ENCODE results near the gene FAM8A1. TPM values are rescaled to one million over a fixed set of nuclear protein-coding genes. Genes with fewer than 3 reads are reported as not detected.
"Not testable (repeated sequence)": the region's sequence is repeated elsewhere in the genome, so short reads cannot be mapped to it uniquely, and the experiment has no call there.

Gene FAM8A1
- total RNA-seq (2014; rRNA removed; shearing (Covaris generic); ENCODE audit: low replicate concordance) = 4.8 and 12.9 TPM in 2 replicates

- Histone ChIP-seq H3K9me3 (no peaks in the 10 kb centered on the region), H3K36me3 (no peaks in the 10 kb centered on the region), H3K27me3 (no peaks in the 10 kb centered on the region), H3K4me3 (peak within 1 kb of the TSS; percentile 64)
- DNase-seq = peak; percentile 88
Observed at GRCh38 chr6:17599877-17600526, at the start of gene FAM8A1. Gene FAM8A1 (plus strand): TSS chr6:17600302. CDS start chr6:17600410, 108 bp downstream.

- Histone ChIP-seq H3K36me3 (no peaks in the 10 kb centered on the region), H3K9me3 (no peaks in the 10 kb centered on the region)
Observed at GRCh38 chr6:17551383-17551958, 48.6 kb upstream of the FAM8A1 start.

GRCh38 chr6:17552861-17553260, 47.2 kb upstream of the FAM8A1 start:
- H3K27me3 ChIP-seq = no peaks in the 10 kb centered on the region
- no peaks in the 10 kb centered on the region for H3K9me3 ChIP-seq
- no peaks in the 10 kb centered on the region for H3K36me3 ChIP-seq
- H3K4me3 ChIP-seq = no peak overlapping the region
- DNase-seq = no peak

More at GRCh38 chr6:17551383-17551958, 48.6 kb upstream of the FAM8A1 start:
- H3K27me3 ChIP-seq = no peaks in the 10 kb centered on the region
- H3K4me3 ChIP-seq = no peak overlapping the region
- no peak for DNase-seq

GRCh38 chr6:17556014-17556413, 44.1 kb upstream of the FAM8A1 start:
- H3K4me3 ChIP-seq = no peak overlapping the region
- H3K36me3 ChIP-seq = no peaks in the 10 kb centered on the region
- no peaks in the 10 kb centered on the region for H3K9me3 ChIP-seq
- no peaks in the 10 kb centered on the region for H3K27me3 ChIP-seq
- no peak for DNase-seq

GRCh38 chr6:17562636-17563035, 37.5 kb upstream of the FAM8A1 start:
- no peak for DNase-seq
- H3K4me3 ChIP-seq = no peak overlapping the region
- H3K9me3 ChIP-seq = peaks cover 5% of the 10 kb centered on the region
- H3K27me3 ChIP-seq = no peaks in the 10 kb centered on the region
- no peaks in the 10 kb centered on the region for H3K36me3 ChIP-seq

- no peaks in the 10 kb centered on the region for H3K36me3 ChIP-seq
- H3K27me3 ChIP-seq = no peaks in the 10 kb centered on the region
- H3K9me3 ChIP-seq = peaks cover 5% of the 10 kb centered on the region
- no peak overlapping the region for H3K4me3 ChIP-seq
- DNase-seq = no peak
Observed at GRCh38 chr6:17565399-17565798, 34.7 kb upstream of the FAM8A1 start.

GRCh38 chr6:17574866-17575560, 25.1 kb upstream of the FAM8A1 start:
- Histone ChIP-seq H3K9me3 (peaks cover 6% of the 10 kb centered on the region; the same call in 1 of the 2 replicates), H3K27me3 (no peaks in the 10 kb centered on the region), H3K36me3 (no peaks in the 10 kb centered on the region), H3K4me3 (no peak overlapping the region)
- peak; percentile 73 for DNase-seq

GRCh38 chr6:17577059-17577458, 23.0 kb upstream of the FAM8A1 start:
- DNase-seq = no peak
- H3K4me3 ChIP-seq = no peak overlapping the region
- no peaks in the 10 kb centered on the region for H3K27me3 ChIP-seq
- no peaks in the 10 kb centered on the region for H3K36me3 ChIP-seq
- peaks cover 6% of the 10 kb centered on the region; the same call in 1 of the 2 replicates for H3K9me3 ChIP-seq

- Histone ChIP-seq H3K36me3 (no peaks in the 10 kb centered on the region), H3K9me3 (peaks cover 6% of the 10 kb centered on the region; the same call in 1 of the 2 replicates), H3K4me3 (peak overlapping the region; percentile 34), H3K27me3 (no peaks in the 10 kb centered on the region)
- peak; percentile 32 for DNase-seq
Observed at GRCh38 chr6:17580518-17581048, 19.5 kb upstream of the FAM8A1 start.

GRCh38 chr6:17581282-17581681, 18.8 kb upstream of the FAM8A1 start:
- not testable (repeated sequence) for H3K36me3 ChIP-seq, H3K9me3 ChIP-seq, DNase-seq, H3K4me3 ChIP-seq, H3K27me3 ChIP-seq

- Histone ChIP-seq H3K36me3 (no peaks in the 10 kb centered on the region), H3K4me3 (no peak overlapping the region)
Observed at GRCh38 chr6:17583811-17584210, 16.3 kb upstream of the FAM8A1 start.

GRCh38 chr6:17584241-17584803, 15.8 kb upstream of the FAM8A1 start:
- H3K27me3 ChIP-seq = no peaks in the 10 kb centered on the region
- no peak overlapping the region for H3K4me3 ChIP-seq
- H3K36me3 ChIP-seq = no peaks in the 10 kb centered on the region

More at GRCh38 chr6:17583811-17584210, 16.3 kb upstream of the FAM8A1 start:
- Histone ChIP-seq H3K27me3 (no peaks in the 10 kb centered on the region), H3K9me3 (no peaks in the 10 kb centered on the region)
- DNase-seq = no peak

GRCh38 chr6:17585766-17586490, 14.2 kb upstream of the FAM8A1 start:
- DNase-seq = no peak
- H3K36me3 ChIP-seq = no peaks in the 10 kb centered on the region
- H3K4me3 ChIP-seq = no peak overlapping the region
- H3K9me3 ChIP-seq = no peaks in the 10 kb centered on the region
- H3K27me3 ChIP-seq = no peaks in the 10 kb centered on the region

More at GRCh38 chr6:17584241-17584803, 15.8 kb upstream of the FAM8A1 start:
- peak; percentile 13 for DNase-seq
- H3K9me3 ChIP-seq = no peaks in the 10 kb centered on the region

GRCh38 chr6:17586623-17587022, 13.5 kb upstream of the FAM8A1 start:
- H3K9me3 ChIP-seq, H3K27me3 ChIP-seq, H3K36me3 ChIP-seq, H3K4me3 ChIP-seq, DNase-seq: not testable (repeated sequence)

GRCh38 chr6:17588011-17588410, 12.1 kb upstream of the FAM8A1 start:
- no peaks in the 10 kb centered on the region for H3K36me3 ChIP-seq

GRCh38 chr6:17589406-17590096, 10.6 kb upstream of the FAM8A1 start:
- no peaks in the 10 kb centered on the region for H3K36me3 ChIP-seq
- peak; percentile 52 for DNase-seq
- no peaks in the 10 kb centered on the region for H3K9me3 ChIP-seq
- H3K27me3 ChIP-seq = no peaks in the 10 kb centered on the region
- no peak overlapping the region for H3K4me3 ChIP-seq

More at GRCh38 chr6:17588011-17588410, 12.1 kb upstream of the FAM8A1 start:
- no peaks in the 10 kb centered on the region for H3K27me3 ChIP-seq
- no peak for DNase-seq
- H3K9me3 ChIP-seq = no peaks in the 10 kb centered on the region
- no peak overlapping the region for H3K4me3 ChIP-seq

Data from MG63 (cell line).